NCI-H146 treated with DMSO at 0.1 percent for 48 hours (cell line): ENCODE data around the gene BCOR.

ENCODE experiments used
- DNase-seq: peaks from one replicate; lab custom pipeline; 2025; ENCODE audit not compliant: unreplicated experiment; lab: John Stamatoyannopoulos, UW

Gene BCOR

GRCh38 chrX:40099055-40099958 is 1.5 kb upstream of the BCOR start:
- DNase-seq, result peak; percentile 23

- peak; percentile 45 for DNase-seq
Measured at GRCh38 chrX:40098264-40099054, 701 bp upstream of the BCOR start.

DNA sequence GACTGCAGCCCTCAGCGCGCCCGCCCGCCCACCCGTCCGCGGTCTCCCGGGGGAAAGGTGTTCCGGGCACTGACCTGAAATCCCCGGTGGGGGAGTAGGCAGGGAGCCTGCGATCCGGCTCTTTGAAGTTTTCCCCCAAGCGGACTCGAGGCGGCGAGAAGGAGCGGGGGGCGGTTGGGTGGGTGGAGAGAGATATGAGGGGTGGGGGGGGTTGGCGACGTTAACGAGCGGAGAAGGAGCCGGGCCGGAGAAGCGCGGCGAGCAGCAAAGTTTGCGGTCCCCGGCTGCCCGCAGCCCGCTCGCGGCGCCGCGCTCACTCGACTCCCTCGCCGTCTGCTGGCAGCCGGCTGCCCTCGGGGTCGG is 636 bp downstream of the BCOR start:
- no peak for DNase-seq

DNA sequence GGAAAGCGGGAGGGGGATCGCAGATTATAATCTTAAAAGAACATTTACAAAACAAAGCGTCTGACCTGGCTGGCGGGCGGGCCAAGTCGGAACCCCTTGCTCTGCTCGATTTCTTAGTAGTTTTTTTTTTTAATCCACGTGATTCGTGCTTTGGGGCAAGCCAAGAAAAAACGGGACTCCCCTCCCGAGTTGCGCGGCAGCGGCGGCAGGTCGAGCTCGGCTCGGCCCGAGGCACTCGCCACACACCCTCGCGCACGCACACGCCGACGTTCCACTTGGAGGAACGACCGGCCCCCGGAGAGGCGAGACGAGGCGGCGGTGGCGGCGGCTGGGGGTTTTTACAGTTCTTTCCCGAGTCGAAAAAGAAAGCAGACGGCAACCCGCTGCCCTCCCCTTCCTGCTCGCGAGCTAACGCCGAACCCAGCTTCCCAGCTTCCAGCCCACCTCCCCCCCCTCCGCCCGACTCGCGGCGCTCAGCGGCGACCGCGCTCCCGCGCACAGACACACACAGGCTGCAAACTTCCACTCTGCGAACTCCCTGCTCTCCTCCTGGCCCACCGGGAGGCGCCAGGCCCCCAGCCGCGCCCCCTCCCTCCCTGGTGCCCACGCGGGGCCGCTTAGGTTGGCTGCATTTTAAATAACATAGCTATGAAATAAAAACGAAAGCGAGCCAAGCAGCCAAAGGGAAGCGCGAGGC is 1.2 kb downstream of the BCOR start:
- DNase-seq, result no peak

DNA sequence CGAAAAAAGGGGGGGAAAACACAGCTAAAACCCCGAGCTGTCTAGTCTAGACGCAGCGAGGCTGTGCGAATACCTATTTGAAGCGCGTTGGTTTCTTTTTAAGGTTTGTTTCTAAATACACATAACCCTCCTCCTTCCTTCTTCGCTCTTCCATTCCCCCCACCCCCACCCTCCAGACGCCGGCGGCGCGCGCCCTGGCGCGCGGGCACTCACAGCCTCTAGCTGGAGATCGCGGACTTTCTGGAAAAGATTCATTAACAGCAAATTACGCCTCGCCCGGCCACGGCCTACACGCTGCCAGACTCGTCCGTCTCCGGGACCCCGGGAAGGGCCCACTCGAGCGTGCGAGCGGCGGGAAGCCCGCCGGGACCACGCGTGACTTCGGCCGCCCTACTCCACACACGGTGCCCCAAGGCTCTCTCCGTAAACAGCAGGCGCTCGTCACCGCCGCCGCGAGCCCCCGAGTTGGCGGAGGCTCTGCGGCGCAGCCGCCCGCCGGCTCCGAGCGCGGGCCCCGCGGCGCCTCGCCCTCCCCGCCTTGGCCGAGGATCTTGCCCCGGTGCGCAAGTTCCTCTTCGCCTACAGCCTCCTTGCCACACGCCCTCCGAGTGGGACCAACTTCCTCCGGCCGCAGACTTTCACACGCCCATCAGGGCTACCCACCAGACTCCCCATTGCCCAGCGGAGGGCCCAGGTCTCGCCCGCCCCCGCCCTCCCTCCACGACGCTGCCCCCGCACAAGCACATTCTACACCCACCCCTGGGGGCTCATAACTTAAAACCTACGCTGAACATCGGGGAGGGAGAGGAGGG is 2.0 kb downstream of the BCOR start:
- no peak for DNase-seq

DNA sequence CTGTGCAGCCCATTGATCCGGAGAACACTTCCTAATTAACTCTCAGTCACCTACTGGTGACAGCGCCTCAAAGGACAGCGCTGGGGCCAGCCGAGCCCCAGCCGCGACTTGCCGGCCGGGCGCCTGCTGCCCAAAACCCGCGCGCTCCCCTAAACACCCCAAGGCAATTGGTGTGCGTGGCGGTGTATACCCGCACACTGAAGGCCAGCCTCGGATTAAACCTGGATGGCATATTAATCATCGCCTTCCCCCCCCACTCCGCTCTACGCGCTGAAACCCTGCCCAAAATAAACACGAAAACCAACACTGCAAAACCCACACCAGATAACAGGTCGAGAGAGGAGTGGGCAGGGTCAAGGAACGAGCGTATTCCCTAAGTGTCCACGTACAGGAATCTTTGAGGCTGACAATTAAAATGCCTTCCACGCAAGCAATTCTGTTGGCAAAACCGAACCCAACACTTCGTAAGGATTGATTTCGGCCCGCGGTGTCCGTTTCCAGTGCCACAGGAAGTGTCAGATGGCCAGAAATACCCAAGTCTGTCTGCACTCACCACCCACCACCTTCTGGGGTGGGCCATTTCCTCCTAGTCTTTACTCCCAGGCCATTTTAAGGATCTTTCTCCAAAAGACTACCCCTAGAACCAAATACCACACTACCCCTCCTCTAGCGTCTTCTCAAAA is 2.7 kb downstream of the BCOR start:
- DNase-seq, result no peak

GRCh38 chrX:40094041-40094899 is 3.5 kb downstream of the BCOR start:
- peak; percentile 6 for DNase-seq

GRCh38 chrX:40093586-40093985 is 4.2 kb downstream of the BCOR start:
- no peak for DNase-seq

DNA sequence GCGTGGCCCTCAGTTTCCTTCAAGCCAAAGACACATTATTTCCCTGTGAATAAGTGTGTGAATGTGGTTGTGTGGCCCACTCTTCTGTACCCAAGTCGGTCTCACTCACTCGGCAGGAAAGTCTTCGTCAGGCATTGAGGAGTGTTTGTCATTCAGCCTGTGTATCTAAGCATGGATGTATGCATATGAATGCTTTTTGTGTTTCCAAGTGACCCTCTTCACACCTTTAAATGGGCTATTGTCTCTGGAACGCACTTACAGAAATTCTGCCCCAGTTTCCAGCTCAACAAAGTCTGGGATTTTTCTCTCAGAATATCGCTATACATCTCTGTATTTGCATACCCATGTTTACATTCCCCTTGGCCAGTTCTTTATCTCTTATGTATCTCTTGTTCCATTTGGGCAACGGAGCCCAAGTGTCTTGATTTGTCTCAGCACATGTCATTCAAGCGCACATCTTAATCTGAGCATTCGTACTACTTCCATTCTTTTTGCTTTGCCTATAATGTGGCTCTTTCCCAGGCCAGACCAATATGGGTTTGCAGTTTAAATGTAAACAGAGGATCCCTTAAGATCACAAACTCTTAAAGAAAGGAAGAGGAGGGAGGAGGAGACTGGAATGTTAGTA is 4.8 kb downstream of the BCOR start:
- no peak for DNase-seq

DNA sequence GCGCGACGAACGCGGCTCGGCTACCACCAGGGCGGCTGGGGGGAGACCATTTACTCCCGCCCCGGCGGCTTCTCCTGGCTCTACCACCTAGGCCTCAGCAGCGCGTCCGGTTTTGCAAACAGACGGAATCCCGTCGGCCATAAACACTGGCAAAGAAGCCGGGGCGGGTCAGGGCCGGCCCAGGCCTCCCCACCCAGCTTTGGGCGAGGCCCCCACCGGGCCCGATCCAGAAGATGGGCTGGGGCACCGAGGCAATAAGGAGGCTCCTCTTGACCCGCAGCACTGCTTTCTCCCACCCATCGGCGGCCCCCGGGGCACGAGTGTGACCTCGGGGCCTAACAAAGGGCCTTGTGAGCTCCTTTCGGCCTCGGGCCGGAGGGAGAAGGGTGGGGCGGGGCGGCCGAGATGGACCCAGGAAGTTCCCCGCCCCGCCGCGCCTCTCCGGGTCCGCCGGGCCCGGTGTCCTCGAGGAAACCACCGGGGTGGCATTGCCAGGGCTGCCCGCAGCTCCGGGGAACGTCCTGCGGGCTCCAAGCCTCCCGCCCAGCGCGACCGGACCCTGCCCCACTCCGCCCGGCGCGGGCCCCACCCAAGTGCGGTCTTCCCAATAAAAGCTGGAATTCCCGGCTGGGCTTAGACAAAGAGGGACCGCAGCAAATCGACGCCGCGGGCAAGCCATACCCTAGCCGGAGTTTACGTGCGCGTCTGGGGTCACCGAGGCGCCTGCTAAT is 5.9 kb downstream of the BCOR start:
- no peak for DNase-seq

- DNase-seq, result no peak
Measured at GRCh38 chrX:40090961-40091360, 6.8 kb downstream of the BCOR start.

GRCh38 chrX:40090050-40090804 is 7.5 kb downstream of the BCOR start:
- DNase-seq, result no peak

- DNase-seq, result no peak
Measured at GRCh38 chrX:40088803-40089540, 8.8 kb downstream of the BCOR start.

GRCh38 chrX:40088299-40088625 is 9.5 kb downstream of the BCOR start:
- no peak for DNase-seq

DNA sequence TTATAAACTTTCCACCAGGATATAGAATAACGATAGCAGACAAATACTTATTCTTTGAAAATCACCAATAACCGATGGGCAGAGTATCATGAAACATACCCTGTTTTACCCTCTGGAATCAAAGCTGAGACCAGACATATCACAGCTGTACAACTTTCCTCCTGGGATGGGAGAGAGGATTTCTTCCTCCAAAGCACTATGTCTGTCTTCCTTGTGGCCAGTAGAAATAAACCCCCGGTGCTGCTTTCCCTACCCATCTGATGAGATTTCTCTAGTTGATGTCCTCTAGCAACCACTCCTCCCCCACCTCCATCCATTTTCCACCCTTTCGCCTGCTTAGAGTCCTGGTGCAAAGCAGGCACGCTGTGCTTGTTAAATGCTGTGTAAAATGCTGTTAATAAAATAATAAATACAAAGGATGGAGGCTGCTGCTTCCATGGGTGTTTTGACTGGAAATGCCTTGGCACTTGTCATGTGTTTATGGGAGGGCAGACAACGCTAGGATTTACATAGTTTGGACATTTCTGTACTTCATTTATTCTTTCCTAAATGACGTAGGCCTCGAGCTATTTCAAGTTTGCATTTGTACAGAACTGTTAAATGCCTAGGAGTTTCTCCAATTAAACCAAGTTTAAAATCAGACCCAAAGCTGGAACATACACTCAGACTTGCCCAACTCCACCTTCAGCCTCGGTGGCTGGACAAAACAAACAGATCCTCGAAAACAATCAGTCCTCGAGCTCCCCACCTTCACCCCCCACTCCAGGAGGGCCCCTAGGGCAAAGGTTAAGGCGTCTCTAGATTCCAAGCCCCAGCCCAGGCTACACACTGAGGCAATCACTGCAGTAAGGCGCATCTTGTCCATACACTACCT is 10.1 kb downstream of the BCOR start:
- no peak for DNase-seq
